SK-N-SH (cell line): ENCODE results near the gene RPS6KA1. TPM values are rescaled to one million over a fixed set of nuclear protein-coding genes. Genes with fewer than 3 reads are reported as not detected.

ENCODE experiments used
- CTCF ChIA-PET: fragments of 300-600, 350-600 bp; formaldehyde crosslinking; extraction: SDS; loops from one replicate; lab custom pipeline; 2021; lab: Yijun Ruan, JAX
- POLR2A ChIA-PET: fragments of 350-600 bp; sonication (Branson Sonifier 250); formaldehyde crosslinking; extraction: SDS; loops from one replicate; lab custom pipeline; 2020; ENCODE audit warnings: antibody characterized with exemption, inconsistent platforms; lab: Yijun Ruan, JAX
- DNase-seq: peaks from one replicate; pipeline ENCODE4 v3.0.0; 2012
- H2AFZ ChIP-seq: fragments of 200-600 bp; sonication (generic); 2 replicates; pipeline ENCODE4 v1.8.1; 2016; ENCODE audit warnings: antibody characterized with exemption, mild to moderate bottlenecking, low read depth
- H3F3A ChIP-seq: fragments of 200-600 bp; sonication (generic); replicated peaks from 2 replicates; pipeline ENCODE3; 2016; ENCODE audit warnings: antibody characterized with exemption, mild to moderate bottlenecking; ENCODE audit not compliant: insufficient read depth
- H3K27ac ChIP-seq, 2 experiments: fragments of 200-500 bp in 1 of 2; fragments of 200-600 bp in 1 of 2; sonication (Bioruptor generic) in 1 of 2; sonication (generic), shearing (Covaris generic) in 1 of 2; 2 replicates each; pipeline versions ENCODE4 v1.5.1 to v1.6.1; 2014 to 2016; ENCODE audit warnings: low read depth in 2 of 2, inconsistent platforms in 1 of 2, low read length in 1 of 2, mild to moderate bottlenecking in 1 of 2, mixed read lengths in 1 of 2
- H3K27me3 ChIP-seq: fragments of 200-600 bp; sonication (generic), shearing (Covaris generic); 2 replicates; pipeline ENCODE4 v1.6.1; 2016; ENCODE audit warnings: mixed run types; ENCODE audit not compliant: insufficient read depth
- H3K36me3 ChIP-seq, 2 experiments: fragments of 200-500 bp in 1 of 2; fragments of 200-600 bp in 1 of 2; sonication (Bioruptor generic) in 1 of 2; sonication (generic) in 1 of 2; replicated peaks in 1 of 2; 2 replicates each; pipeline versions ENCODE3 to v1.5.1; 2014 to 2016; ENCODE audit warnings: low read length in 1 of 2, mild to moderate bottlenecking in 1 of 2; ENCODE audit not compliant: insufficient read depth in 2 of 2, control insufficient read depth in 1 of 2
- H3K4me1 ChIP-seq, 2 experiments: fragments of 200-500 bp in 1 of 2; fragments of 200-600 bp in 1 of 2; sonication (Bioruptor generic) in 1 of 2; sonication (generic), shearing (Covaris generic) in 1 of 2; 2 replicates each; pipeline versions ENCODE4 v1.5.1 to v1.6.1; 2014 to 2016; ENCODE audit warnings: low read depth in 1 of 2, low read length in 1 of 2, mixed run types in 1 of 2; ENCODE audit not compliant: insufficient read depth in 2 of 2, control insufficient read depth in 1 of 2
- H3K4me2 ChIP-seq: fragments of 200-600 bp; sonication (generic), shearing (Covaris generic); 2 replicates; pipeline ENCODE4 v1.6.1; 2017; ENCODE audit warnings: mixed run types
- H3K4me3 ChIP-seq, 2 experiments: fragments of 200-500 bp in 1 of 2; fragments of 200-600 bp in 1 of 2; sonication (Bioruptor generic) in 1 of 2; sonication (generic), shearing (Covaris generic) in 1 of 2; 2 replicates each; pipeline versions ENCODE4 v1.5.1 to v1.8.1; 2014 to 2016; ENCODE audit warnings: low read depth in 2 of 2, inconsistent platforms in 1 of 2, low read length in 1 of 2, mild to moderate bottlenecking in 1 of 2, mixed read lengths in 1 of 2, moderate library complexity in 1 of 2
- H3K79me2 ChIP-seq: fragments of 200-600 bp; sonication (generic); 2 replicates; pipeline ENCODE4 v1.8.1; 2017; ENCODE audit warnings: mild to moderate bottlenecking; ENCODE audit not compliant: insufficient read depth
- H3K9ac ChIP-seq: fragments of 200-600 bp; sonication (generic); 2 replicates; pipeline ENCODE4 v1.6.1; 2017; ENCODE audit warnings: mixed run types
- H3K9me2 ChIP-seq: fragments of 200-600 bp; sonication (generic); 2 replicates; pipeline ENCODE4 v1.6.1; 2017; ENCODE audit warnings: mixed run types
- H3K9me3 ChIP-seq: fragments of 200-600 bp; sonication (generic); 2 replicates; pipeline ENCODE4 v1.6.1; 2017; ENCODE audit warnings: mixed run types, mild to moderate bottlenecking, moderate library complexity
- H4K20me1 ChIP-seq: fragments of 200-600 bp; sonication (generic); 2 replicates; pipeline ENCODE4 v1.6.1; 2017; ENCODE audit warnings: mild to moderate bottlenecking, mixed run types; ENCODE audit not compliant: insufficient read depth
- ELF1 ChIP-seq: IDR thresholded peaks from 2 replicates; pipeline ENCODE4 v1.4.0; 2012
- EP300 ChIP-seq, 2 experiments: IDR thresholded peaks; 2 replicates each; pipeline versions ENCODE4 v1.4.0 to v1.6.1; 2012; ENCODE audit warnings: borderline replicate concordance in 1 of 2, low read depth in 1 of 2, low read length in 1 of 2
- EZH2phosphoT487 ChIP-seq: fragments of 200-600 bp; sonication (generic); IDR thresholded peaks from 2 replicates; pipeline ENCODE4 v1.6.1; 2017; ENCODE audit warnings: low read depth, mixed run types, mild to moderate bottlenecking, antibody characterized with exemption, moderate library complexity, borderline replicate concordance
- FOXJ3 ChIP-seq: sonication (generic); formaldehyde crosslinking; IDR thresholded peaks from 2 replicates; pipeline ENCODE4 v1.5.1; 2020; ENCODE audit warnings: mild to moderate bottlenecking, missing genetic modification reagents
- GABPA ChIP-seq: IDR thresholded peaks from 2 replicates; pipeline ENCODE4 v1.4.0; 2012; ENCODE audit warnings: low read depth, mild to moderate bottlenecking
- GATA2 ChIP-seq: sonication (generic); formaldehyde crosslinking; IDR thresholded peaks from 2 replicates; pipeline ENCODE4 v1.5.0; 2020; ENCODE audit warnings: mild to moderate bottlenecking, missing genetic modification reagents
- NFIC ChIP-seq: IDR thresholded peaks from 2 replicates; pipeline ENCODE4 v1.4.0; 2012; ENCODE audit warnings: borderline replicate concordance
- NRF1 ChIP-seq: IDR thresholded peaks from 2 replicates; pipeline ENCODE4 v1.6.1; 2012; ENCODE audit warnings: low read depth, mild to moderate bottlenecking, low read length
- POLR2AphosphoS5 ChIP-seq: IDR thresholded peaks from 2 replicates; pipeline ENCODE4 v1.6.1; 2012; ENCODE audit warnings: low read depth, low read length
- RAD21 ChIP-seq: IDR thresholded peaks from 2 replicates; pipeline ENCODE4 v1.6.1; 2012; ENCODE audit warnings: mild to moderate bottlenecking, low read length
- RCOR1 ChIP-seq: fragments of 150-350 bp; IDR thresholded peaks from 2 replicates; pipeline ENCODE4 v1.6.1; 2017; ENCODE audit warnings: antibody characterized with exemption, low read length
- RFX5 ChIP-seq: IDR thresholded peaks from 2 replicates; pipeline ENCODE4 v1.6.1; 2012; ENCODE audit warnings: mild to moderate bottlenecking, improper control_type of control experiment, low read length
- RXRA ChIP-seq: IDR thresholded peaks from 2 replicates; pipeline ENCODE4 v1.4.0; 2012; ENCODE audit warnings: low read depth, mild to moderate bottlenecking, borderline replicate concordance
- SMC3 ChIP-seq: IDR thresholded peaks from 2 replicates; pipeline ENCODE4 v1.6.1; 2012; ENCODE audit warnings: low read depth, low read length, improper control_type of control experiment
- TAF1 ChIP-seq: IDR thresholded peaks from 2 replicates; pipeline ENCODE4 v1.6.1; 2012; ENCODE audit warnings: low read depth, mild to moderate bottlenecking, low read length, moderate library complexity, borderline replicate concordance
- TCF12 ChIP-seq: IDR thresholded peaks from 2 replicates; pipeline ENCODE4 v1.4.0; 2012
- TEAD4 ChIP-seq: IDR thresholded peaks from 2 replicates; pipeline ENCODE4 v1.4.0; 2012; ENCODE audit warnings: mild to moderate bottlenecking, borderline replicate concordance; ENCODE audit not compliant: insufficient read depth
- YY1 ChIP-seq: IDR thresholded peaks from 2 replicates; pipeline ENCODE4 v1.4.0; 2012; ENCODE audit warnings: low read depth, mild to moderate bottlenecking
- WGBS: methylation state at CpG from one replicate; pipeline ENCODE4 v1.1.6; 2017; ENCODE audit warnings: low lambda C conversion rate; 5-methylcytosine and 5-hydroxymethylcytosine counted together
- polyA plus RNA-seq, 3 experiments: library from polyadenylated mRNA; depleted of rRNA; stranded (reverse); fragments of >200 nt; gene quantifications; 2 replicates each; pipeline ENCODE4 v1.2.3, GENCODE V29; 2012
- TF ChIP-seq, protein P1 (sequence below): IDR thresholded peaks from 2 replicates; pipeline ENCODE4 v1.6.1; 2012; ENCODE audit warnings: mild to moderate bottlenecking, low read depth, low read length, moderate library complexity

Gene RPS6KA1
- polyA plus RNA-seq, 1 of the 3 experiments (the other 2 are of a cell fraction): 9.7 TPM

DNA sequence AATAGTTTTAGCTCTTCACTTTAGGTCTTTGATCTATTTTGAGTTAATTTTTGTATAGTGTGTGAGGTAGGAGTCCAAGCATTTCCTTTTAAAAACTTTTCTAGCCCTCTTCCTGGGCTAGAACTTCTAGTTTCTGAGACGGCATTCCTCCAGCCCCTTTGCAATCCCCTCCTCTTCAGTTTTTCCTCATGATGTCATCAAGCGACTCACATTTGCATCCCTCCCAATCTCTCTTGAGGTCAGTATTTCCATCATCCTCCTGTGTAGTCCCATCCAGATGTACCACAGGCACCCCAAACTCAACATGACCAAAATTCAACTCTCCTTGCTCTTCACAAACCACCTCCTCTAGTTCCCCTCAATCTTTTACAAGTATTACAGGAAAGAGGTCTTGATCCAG is 46.6 kb upstream of the RPS6KA1 start:
- ChIA-PET CTCF (no interaction called here), POLR2A (interaction anchor here (2.2 kb wide), 1 partner anchor 18 kb away, joined by 6 read pairs; no protein-coding TSS in a partner anchor)
- Histone ChIP-seq H3F3A (peaks cover 36% of the 10 kb centered on the region), H3K27me3 (no peaks in the 10 kb centered on the region), H3K4me1 (peaks cover 0 to 14% of the 10 kb centered on the region in 2 experiments; a peak in 1 of 4 replicates), H3K79me2 (no peaks in the 10 kb centered on the region), H3K4me3 (no peak overlapping the region), H3K9me2 (no peaks in the 10 kb centered on the region), H4K20me1 (no peaks in the 10 kb centered on the region), H3K27ac (peak overlapping the region in 1 of 2 experiments; percentile 50; a peak in 2 of 4 replicates), H3K36me3 (peaks cover 0 to 8% of the 10 kb centered on the region in 2 experiments), H3K9me3 (no peaks in the 10 kb centered on the region), H3K9ac (no peak overlapping the region), H3K4me2 (peak overlapping the region; percentile 47; the same call in 1 of the 2 replicates), H2AFZ (no peak overlapping the region)
- WGBS: 67% methylated on average over 2 of the region's 2 CpGs
- TF ChIP-seq RFX5 (no peak), POLR2AphosphoS5 (no peak), RCOR1 (no peak), EZH2phosphoT487 (no peak), TAF1 (no peak), RAD21 (no peak), RXRA (no peak), NRF1 (no peak)
- no peak for DNase-seq

DNA sequence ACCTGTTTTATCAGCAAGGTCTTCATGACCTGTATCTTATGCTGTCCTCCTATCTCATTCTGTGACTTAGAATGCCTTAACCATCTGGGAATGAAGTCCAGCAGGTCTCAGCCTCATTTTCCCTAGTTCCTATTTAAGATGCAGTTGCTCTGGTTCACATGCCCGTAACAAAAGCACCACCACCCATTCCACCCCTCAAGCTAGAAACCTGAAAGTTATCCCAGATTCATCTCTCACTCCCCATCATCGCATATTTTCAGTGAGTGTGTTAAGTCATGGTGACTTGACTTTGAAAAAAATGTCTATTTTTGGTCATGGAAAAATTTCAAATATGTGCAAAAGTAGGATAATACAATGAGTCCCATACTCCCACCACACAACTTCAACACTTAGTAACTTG is 45.6 kb upstream of the RPS6KA1 start:
- Histone ChIP-seq H3K9me3 (no peaks in the 10 kb centered on the region), H3K36me3 (peaks cover 0 to 5% of the 10 kb centered on the region in 2 experiments), H2AFZ (no peak overlapping the region), H3K27ac (peak overlapping the region in 1 of 2 experiments; percentile 50; a peak in 1 of 4 replicates), H3K9ac (no peak overlapping the region), H3K4me1 (peaks cover 0 to 14% of the 10 kb centered on the region in 2 experiments; a peak in 1 of 4 replicates), H4K20me1 (no peaks in the 10 kb centered on the region), H3F3A (peaks cover 32% of the 10 kb centered on the region), H3K4me3 (no peak overlapping the region), H3K4me2 (no peak overlapping the region), H3K79me2 (no peaks in the 10 kb centered on the region), H3K27me3 (no peaks in the 10 kb centered on the region), H3K9me2 (no peaks in the 10 kb centered on the region)
- ChIA-PET POLR2A (interaction anchor here (1.8 kb wide), 1 partner anchor 17 kb away, joined by 7 read pairs; no protein-coding TSS in a partner anchor), CTCF (no interaction called here)
- no peak for DNase-seq
- WGBS: 66% methylated on average over 2 of the region's 2 CpGs
- no peak for TF ChIP-seq RCOR1
- TF ChIP-seq SMC3: no peak
- no peak for TF ChIP-seq ELF1
- TF ChIP-seq GABPA: no peak
- TF ChIP-seq GATA2 (CRISPR knock-in tag): no peak
- no peak for TF ChIP-seq NRF1

DNA sequence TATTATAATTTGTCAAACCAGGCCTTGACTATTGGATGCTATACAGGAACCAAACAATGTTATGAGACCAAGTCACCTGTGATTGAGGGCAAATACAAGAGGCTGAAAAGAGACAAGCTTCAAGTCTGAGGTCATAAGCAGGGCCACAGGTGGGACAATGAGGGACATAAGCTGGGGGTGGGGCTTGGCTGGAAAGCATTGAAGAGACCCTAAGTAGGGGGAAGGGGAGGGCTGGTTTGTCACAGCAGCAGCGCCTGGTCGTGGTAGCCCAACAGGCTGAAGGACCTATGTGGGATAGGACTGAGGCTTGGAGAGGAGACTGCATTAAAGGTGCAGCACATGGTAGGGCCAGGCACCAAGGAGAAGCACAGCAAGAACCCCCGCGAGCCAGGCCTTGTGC is 39.4 kb upstream of the RPS6KA1 start:
- Histone ChIP-seq H3K9me2 (no peaks in the 10 kb centered on the region), H3K79me2 (no peaks in the 10 kb centered on the region), H3K27me3 (no peaks in the 10 kb centered on the region)
- TF ChIP-seq RAD21: no peak
- no peak for TF ChIP-seq NFIC
- no peak for TF ChIP-seq SMC3
- TF ChIP-seq, protein P1, sequence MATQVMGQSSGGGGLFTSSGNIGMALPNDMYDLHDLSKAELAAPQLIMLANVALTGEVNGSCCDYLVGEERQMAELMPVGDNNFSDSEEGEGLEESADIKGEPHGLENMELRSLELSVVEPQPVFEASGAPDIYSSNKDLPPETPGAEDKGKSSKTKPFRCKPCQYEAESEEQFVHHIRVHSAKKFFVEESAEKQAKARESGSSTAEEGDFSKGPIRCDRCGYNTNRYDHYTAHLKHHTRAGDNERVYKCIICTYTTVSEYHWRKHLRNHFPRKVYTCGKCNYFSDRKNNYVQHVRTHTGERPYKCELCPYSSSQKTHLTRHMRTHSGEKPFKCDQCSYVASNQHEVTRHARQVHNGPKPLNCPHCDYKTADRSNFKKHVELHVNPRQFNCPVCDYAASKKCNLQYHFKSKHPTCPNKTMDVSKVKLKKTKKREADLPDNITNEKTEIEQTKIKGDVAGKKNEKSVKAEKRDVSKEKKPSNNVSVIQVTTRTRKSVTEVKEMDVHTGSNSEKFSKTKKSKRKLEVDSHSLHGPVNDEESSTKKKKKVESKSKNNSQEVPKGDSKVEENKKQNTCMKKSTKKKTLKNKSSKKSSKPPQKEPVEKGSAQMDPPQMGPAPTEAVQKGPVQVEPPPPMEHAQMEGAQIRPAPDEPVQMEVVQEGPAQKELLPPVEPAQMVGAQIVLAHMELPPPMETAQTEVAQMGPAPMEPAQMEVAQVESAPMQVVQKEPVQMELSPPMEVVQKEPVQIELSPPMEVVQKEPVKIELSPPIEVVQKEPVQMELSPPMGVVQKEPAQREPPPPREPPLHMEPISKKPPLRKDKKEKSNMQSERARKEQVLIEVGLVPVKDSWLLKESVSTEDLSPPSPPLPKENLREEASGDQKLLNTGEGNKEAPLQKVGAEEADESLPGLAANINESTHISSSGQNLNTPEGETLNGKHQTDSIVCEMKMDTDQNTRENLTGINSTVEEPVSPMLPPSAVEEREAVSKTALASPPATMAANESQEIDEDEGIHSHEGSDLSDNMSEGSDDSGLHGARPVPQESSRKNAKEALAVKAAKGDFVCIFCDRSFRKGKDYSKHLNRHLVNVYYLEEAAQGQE: no peak
- no peak for TF ChIP-seq YY1
- TF ChIP-seq FOXJ3 (CRISPR knock-in tag): no peak
- TF ChIP-seq TAF1: no peak
- TF ChIP-seq GATA2 (CRISPR knock-in tag): no peak
- no peak for TF ChIP-seq EP300 (IDR thresholded peaks at IDR 0.05; ENCODE audit: borderline replicate concordance in 1 of 2, low read depth in 1 of 2, low read length in 1 of 2)
- no peak for TF ChIP-seq GABPA
- TF ChIP-seq EZH2phosphoT487: no peak
- no peak for TF ChIP-seq TEAD4
- TF ChIP-seq TCF12: no peak
- TF ChIP-seq, all 33 proteins: peak for 0
- Histone ChIP-seq H3K4me2 (no peak overlapping the region), H3K4me1 (no peaks in the 10 kb centered on the region), H3K36me3 (no peaks in the 10 kb centered on the region), H2AFZ (no peak overlapping the region), H3K9ac (no peak overlapping the region), H3K9me3 (no peaks in the 10 kb centered on the region), H3K4me3 (no peak overlapping the region), H3F3A (no peaks in the 10 kb centered on the region), H4K20me1 (no peaks in the 10 kb centered on the region), H3K27ac (no peak overlapping the region)
- no peak for DNase-seq
- ChIA-PET CTCF (interaction anchor here (0.9 to 3.7 kb wide), 3 partner anchors 10 to 109 kb away, joined by 3 to 30 read pairs (median 3); no protein-coding TSS in a partner anchor), POLR2A (interaction anchor here (2.0 kb wide), 1 partner anchor 10 kb away, joined by 9 read pairs; no protein-coding TSS in a partner anchor)
- WGBS: 100% methylated on average over 4 of the region's 4 CpGs
